IPS-NIHi11 (cell line): ENCODE measurements around the gene SAMD4A.
A peak's percentile ranks its signal among the peaks of the same experiment; 100 is the strongest.

ENCODE experiments used
- DNase-seq: peaks from one replicate; pipeline ENCODE4 v3.0.0; 2012; ENCODE audit warnings: mixed read lengths, low spot score

SAMD4A gene

DNA sequence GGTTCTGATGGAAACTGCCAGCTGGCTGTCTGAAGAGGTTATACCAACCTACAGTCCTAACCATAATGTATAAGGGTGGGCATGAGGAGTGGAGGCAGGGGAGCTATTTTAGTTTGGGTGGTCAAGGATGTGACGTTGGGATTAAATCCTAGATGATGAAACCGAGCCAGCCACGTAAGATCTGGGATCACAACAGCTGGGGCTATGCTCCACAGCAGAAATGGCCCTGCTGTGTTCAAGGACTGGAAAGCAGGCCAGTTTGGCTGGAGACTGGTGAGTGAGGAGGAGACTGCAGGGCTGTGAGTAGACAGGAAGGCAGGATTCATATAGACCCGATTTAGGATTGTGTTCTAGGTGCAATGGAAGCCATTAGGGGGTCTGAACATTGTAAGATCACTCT lies 66.1 kb downstream of the SAMD4A start:
- DNase-seq, result no peak

DNA sequence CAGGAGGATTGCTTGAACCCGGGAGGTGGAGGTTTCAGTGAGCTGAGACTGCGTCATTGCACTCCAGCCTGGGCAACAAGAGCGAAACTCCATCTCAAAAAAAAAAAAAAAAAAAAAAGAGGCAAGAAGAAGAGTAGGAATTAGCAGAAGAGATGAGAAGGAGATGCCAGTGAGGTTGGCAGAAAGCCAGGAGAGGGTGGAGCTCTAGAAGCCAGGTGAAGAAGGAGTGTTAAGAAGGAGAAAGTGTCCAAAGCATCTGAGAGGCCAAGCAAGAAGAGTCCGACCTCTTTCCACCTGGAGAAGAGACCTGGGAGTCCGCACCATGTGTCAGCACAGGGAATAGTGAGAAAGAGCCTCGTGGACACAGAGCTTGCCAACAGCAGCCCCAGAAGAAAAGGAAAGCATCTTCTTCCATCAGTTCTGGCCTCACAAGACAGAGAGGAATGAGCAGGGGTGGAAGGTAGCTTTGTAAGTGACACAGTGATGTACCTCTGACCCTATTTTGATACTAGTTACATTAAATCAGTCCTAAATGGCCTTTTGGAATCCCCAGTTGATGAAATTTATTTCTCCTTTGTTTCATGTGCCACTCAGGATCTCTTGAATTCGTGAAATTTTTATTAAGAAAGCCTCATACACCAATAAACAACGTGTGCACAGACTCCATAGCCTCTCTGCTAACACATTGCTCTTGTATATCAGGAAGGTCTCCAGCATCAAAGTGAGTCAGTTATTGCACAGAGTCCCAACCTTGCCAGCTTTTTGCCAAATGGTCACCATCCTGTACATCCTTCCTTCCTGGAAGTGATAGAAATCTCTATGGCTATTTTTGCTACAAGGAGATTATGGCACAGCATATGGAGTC lies 70.6 kb downstream of the SAMD4A start:
- no peak for DNase-seq

DNA sequence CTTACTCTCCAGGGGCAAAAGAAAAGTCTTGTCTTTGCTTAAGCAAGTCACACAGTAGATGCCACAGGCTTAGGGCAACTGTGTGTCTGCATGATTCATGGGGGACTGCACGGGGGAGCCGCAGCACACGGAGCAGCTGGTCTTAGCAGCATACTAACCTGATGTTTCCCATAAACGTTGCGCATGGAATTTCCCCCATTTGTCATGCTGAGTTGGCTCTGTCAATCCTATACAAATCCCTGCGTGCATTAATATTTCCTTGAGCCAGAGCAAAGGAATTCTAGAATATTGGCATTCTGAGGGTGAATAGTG lies 71.2 kb downstream of the SAMD4A start:
- DNase-seq, result no peak

DNA sequence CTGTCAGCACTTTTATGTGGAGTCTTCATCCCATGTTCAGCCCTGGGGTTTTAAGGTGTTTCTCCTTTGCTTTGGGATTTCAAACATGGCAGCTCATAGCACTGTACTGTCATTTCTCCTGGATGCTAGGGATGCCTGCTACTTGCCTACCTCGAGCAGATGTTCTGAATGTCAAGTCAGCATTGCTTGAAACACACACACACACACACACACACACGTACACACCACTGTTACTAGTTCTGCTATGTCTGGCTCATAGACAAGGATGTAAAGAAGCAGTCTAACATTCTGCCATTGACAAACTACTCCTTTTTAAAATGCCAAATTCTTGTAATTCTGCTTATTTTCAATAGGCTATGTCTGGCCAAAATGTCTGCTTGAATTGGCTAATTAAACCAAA lies 72.7 kb downstream of the SAMD4A start:
- DNase-seq, result no peak

DNA sequence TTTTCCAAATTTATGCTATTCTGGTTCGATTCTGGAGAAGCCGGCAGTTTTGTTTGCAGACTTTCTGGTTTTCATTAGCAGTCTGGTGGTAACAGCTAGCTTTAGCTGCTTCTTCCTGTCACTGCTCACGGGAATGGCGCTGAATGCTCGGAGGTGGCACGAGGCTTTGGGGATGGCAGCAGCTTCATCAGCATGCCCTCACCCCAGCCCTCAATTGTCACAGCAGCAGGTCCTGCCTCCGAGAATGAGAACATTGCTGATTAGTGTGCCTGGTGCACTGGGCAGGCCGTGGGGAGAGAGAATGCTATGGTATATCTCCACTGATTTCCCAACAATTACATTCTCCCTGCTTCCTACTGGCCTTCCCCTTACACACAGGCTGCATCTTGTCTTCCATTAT lies 73.6 kb downstream of the SAMD4A start:
- no peak for DNase-seq

DNA sequence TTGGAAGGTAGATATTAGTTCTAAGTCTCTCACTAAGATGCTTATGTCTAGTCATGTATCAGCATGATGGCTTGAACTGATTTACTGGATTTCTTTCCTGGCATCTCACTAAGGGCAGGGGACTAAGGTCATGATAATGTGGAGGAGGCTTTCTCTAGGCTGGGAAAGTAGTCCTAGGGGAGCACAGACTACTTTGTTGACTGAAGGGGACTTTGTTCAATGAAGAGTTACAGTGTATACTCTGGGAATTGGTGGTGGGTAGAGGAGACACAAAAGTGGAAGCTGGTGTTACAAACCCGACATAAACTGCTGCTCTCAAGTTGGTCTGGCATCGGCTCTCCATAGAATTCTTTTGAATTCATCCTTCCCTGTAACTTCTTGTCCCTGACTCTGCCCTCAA lies 75.2 kb downstream of the SAMD4A start:
- DNase-seq, result no peak

DNA sequence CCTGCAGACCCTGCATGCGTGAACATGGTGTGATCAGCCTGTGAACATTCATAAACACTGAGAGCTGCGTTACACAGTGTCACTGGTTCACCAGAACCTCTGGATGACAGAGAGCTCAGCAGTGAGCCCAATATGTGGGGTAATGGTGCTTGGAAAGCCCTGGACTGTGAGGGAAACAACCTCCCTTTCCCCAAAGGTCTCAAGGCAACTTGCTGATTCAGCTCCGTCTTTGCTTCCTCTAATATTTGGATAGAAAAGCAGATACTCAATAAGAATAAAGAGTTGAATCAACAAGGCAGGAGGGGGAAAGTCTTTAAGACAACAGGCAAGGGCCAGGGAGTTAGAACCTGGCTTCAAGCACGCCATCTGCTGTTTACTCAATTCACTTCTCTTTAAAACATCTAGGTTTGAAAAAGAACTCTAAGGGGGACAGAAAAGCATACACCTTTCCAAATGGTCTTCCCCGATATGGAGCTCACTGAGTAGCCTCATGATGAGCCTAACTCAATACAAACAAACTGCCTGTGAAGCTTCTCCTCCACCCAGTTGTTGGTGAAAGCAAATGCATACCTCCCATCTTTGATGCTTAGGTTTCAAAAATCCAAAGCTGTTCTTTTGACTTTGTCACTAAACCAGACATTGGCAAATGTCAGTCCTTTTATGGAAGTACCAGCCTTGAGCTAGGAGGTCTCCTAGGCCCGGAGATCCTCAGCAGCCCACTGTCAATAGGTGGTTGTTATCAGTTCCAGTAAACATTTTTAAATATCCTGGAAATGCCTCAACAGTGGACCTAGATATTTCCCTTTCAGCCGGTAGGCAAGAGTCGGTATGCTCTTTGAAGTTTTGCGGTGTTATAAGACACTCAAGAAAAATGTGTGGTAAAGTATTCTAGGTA lies 76.1 kb downstream of the SAMD4A start:
- DNase-seq, result no peak

DNA sequence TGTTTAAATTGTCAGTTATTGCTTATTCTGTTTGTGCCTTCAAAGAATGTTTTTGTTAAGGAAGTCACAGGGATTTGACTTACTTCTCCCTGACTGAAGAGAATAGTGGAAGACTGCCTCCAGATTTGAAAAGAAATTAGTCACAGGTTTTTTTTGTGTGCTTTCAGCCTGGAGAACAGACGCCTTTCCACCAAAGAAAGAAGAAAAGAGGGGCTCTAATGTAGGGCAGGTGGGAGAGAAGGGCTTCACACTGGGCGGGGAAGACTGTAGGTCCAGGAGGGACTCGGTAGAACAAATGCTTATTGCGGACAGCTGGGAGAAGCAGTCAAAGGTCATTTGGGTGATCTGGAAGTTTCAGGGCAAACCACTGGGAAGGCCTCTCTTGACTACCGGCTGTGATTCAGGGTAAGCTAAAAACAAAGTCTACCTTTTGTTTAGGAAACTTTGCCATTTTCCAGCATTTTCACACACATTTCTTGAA lies 76.8 kb downstream of the SAMD4A start:
- DNase-seq, result no peak

DNA sequence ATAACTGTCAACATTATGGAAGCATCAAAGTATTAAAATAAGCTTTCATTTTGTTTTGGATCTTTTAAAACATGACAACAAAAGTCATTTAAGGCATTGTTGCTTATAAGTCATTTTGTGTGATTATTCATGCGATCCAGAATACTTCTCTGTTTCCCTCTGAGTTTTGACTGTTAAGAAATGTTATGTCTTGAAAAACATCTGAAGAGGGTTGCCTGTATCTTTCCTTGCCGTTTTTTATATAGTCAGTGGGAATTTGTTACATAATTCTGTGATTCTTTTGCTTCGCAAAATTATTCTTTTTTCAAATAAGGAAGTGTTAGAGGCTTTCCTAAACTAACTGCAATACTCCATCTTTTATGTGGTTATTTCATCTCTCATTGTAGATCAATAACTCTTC lies 78.7 kb downstream of the SAMD4A start:
- no peak for DNase-seq

DNA sequence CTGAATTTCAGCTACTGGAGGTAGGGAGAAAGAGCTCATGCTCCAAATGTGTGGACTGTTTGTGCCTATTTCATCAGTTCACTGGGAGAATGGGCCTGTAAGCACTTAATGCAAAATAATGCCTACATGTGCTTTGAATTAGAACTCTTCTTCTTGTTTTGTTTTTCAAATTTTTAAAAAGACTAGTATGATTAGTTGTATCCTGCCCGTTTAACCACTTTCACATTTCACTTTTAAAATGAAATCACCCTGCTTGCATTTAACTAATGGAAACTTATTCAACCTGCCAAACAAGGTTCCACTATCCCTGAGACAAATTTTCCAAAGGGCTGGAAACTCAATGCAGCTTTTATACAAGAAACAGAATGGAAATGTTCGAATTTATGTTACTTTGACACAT lies 79.7 kb downstream of the SAMD4A start:
- DNase-seq, result no peak

DNA sequence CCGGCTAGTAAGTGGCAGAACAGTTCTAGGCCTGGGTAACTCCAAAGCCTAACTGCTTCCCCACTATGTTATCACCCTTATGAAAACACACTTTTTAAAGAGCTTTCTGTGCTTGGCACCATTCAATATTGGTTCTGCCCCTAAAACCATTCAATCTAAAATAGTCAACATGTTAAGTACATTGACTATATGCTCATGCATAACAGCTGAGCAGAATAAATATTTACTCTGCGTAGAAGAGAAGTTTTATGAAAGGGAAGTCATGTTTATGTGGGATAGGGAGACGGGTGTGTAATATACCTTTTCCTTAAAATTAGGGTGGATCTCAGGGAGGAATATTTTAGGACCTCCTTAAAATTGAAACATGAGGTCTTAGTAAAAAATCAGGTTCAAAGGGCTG lies 80.5 kb downstream of the SAMD4A start:
- no peak for DNase-seq

DNA sequence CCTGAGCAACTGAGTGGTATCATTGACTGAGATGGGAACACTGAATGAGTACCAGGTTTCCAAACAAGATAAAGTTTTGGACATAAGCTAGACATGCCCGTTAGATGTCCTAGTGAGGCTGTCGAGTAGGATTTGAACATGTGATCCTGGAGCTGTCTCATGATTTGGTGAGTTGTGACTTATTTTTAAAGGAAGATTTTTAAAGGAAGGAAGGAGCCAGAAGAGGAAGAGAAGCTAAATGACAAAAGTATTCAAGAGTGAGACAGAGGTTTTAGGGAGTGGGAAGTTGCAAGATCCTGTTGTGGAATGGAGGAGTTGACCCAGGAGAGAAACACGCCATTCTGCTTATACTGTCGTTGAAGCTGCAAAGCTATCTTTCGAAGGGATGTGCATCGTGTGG lies 82.1 kb downstream of the SAMD4A start:
- no peak for DNase-seq

DNA sequence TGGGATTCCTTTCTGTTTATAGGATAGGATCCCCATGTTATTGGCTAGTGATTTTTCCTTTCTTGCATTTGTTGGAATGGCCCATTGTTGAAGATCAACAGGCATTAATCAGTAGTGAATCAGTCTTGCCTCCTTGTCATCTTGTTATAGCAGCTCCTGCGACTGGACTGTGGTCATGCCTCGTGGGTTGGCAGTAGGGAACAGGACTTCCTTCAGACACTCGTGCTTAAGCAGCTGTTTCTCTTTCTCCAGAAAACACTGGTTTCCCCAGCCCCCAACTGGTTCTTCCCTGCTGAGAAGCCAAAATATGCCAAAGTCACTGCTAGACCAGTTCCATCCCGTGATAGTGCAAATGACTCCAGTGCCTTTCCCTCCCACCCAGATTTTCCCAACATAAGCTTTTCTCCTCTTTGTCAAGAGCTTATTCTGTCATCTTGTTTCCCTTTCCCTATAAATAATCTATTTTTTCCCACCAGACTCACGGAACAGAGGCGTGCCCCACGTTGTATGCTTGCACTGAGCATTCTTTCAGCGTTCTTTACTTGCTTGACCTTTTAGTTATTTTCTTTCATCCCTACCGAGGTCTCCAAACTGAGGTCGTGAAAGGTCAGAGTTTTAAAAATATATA lies 83.5 kb downstream of the SAMD4A start:
- DNase-seq, result no peak

DNA sequence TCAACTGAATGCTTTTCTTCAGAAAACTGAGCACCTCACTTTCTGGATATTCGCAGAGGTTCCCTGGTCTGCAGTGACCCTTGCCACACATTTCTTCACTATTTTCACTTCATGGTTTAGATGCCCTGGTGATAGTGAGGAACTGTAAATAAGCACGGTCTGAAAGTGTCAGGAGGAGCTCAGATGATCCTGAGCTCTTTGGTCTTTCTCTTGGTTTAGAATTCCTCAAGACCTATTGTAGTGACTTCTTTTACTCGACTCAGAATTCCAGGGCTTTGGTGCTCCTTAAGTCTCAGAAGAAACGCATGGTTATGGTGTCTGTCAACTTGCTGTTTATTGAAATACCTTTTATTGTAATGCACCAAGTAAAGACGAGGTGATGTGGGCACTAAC lies 84.0 kb downstream of the SAMD4A start:
- DNase-seq, result no peak

DNA sequence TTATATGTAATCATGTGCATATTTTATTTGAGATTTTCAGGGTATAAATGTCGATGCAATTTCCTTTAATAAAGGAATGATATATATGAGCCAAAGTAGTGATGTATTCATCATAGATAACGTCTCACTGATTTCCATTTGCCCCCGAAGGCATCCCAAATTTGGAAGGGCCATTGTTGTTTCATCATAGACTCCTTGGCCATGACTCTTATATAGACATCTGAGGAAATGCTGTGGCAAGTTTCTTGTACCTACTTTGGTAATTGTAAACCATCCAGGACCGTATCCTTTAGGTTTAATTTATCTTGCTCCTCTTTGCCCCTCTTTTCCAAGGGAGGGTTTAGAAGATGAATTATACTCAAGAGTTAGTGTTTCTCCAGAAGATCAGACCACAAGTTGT lies 84.7 kb downstream of the SAMD4A start:
- DNase-seq, result no peak

DNA sequence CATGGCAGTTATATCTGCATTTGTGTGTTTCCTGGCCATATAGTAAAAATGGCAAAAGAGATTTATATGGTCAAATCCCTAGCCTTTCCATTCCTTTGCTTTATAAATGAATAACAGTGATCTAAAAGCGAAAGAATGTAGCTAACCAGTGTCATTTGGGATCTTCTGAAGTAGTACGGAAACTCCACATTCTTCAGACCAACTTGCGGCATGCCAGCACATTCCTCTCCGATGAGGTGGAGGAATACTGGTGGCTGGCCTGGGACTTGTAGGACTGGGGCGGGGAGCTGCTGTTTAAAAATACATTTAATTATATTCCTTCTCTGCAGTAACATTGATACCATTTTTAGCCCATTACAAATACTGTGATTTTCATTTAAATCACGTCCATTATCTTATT lies 85.3 kb downstream of the SAMD4A start:
- DNase-seq, result peak; percentile 88

DNA sequence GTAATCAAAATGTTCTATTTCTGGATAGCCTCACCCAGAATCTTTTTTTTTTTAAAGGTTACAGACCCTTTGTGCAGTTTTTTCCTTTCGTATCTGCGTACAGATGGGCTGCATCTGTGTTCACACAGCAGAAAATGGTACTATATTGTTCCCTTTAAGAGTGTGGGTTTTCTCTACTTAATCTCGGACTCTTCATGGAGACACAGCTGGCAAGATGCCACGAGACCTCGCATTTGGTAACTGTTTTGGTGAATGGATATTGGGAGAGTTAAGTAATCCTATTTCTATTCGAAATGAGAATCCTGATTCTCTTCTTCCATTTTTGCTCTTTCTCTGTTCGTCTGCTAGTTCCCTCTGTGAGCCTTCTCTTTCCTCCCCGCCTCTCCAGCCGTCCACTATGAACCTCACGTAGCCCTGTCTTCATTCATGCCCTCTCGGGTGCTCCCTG lies 85.7 kb downstream of the SAMD4A start:
- no peak for DNase-seq

DNA sequence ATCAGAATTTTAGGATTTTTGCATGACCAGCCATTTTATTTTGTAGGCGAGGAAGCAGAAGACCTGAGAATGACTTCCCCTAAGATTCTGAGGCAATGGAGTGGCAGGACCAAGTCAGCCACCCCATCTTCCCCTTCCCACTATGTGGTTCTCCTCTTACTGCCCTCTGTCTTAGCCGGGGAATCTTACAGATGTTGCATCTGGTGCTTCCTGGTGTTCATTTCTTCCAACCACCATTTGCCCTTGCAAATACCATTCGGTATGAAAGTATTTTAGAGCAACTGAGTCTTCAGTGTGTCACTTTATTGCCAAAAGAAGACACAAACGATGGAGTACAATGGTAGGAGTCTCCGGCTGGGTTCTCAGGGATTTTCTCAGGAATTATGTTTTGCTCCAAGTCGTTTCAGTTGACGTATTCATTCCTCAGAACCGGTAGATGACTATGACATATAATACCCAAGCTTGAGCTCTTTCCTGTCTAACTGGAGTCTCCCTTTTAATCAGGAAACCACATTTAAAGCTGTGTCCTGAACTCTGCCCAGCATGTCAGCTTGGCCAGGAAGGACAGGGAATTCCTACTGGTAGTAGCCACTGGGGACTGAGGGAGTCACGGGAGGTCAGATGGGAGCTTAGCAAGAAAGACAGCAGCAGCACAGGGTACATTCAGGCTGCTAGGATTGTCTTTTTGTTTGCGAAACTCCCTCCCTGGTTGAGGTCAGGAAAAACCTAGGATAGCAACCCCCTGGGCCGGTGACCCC lies 87.0 kb downstream of the SAMD4A start:
- DNase-seq, result peak; percentile 50

DNA sequence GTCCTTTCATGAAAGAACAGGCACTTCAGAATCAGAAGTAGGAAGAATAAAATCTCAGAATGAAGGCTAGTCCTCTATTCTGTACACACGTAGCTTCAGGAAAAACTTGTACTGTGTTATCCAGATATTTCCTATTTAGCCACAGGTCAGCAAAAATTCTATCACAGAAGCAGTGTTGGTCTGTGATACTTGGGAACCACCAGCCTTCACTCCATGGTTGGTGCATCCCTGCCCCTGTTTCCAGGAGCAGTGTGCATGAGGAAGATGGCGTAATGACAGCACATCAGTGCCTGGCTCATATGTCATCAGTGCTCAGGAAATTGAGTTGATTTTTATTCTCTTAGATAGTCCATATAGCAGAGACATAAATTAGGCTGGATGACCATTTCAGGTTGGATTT lies 87.7 kb downstream of the SAMD4A start:
- DNase-seq, result no peak

DNA sequence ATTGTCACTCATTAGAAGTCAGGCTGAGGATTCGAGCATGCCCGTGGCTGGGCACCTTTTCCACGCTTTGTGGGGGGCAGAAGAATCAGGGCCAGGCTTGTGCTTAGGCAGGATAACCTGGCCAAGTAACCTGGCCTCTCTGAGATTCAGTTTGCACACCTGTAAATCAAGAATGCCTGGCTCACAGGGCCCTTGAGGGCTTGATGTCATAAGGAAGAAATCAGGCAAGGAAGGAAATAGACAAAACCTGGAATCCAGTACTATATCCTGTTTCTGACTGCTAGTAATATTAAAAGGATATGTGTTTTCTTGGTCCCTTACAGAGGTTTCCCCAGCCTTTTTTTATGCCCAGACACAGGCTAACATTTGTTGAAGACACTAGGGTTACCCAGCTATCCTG lies 91.9 kb downstream of the SAMD4A start:
- DNase-seq, result no peak

DNA sequence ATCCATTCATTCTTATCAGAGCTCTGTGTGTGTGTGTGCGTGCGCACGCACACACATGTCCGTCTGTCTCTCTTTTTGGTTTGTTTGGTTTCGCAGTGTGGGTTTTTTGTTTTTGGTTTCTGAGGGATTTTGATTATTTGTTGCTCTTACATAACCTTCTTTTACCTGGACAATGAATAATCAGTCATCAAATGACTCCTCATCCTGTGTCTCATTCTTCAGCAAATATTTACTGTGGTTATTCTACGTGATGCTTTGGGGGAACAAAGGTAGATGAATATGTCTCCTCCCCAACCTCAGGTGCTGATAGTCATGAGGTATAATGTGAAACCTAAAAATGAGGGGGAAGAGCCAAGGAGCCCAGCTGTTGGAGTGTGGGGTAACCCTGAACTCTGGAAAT lies 92.4 kb downstream of the SAMD4A start:
- DNase-seq, result no peak

DNA sequence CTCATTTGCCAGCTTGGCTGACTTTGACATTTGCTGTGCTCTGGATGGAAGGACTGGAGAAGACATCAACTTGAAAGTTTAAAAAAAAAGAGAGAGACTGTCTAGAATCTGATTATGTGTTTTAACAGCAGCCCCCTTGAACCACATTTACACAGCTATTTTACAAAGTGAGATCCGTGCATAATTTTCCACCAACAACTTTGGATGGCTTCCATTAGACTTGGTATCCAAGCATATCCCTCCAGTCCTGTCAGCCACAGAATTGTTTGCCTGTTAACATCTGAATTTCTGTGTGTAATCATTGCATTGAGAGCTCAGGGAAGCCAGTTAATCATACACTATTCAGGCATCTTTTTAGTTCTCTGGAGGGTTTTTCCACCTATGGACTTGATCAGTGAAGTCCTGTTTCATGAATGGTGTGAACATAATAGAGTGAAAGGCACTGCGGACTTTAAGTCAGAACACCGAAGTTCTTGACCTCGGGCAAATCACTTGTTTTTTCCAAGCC lies 93.7 kb downstream of the SAMD4A start:
- no peak for DNase-seq
